SK-N-SH treated with all-trans-retinoic acid at 6 μM for 48 hours (cell line): ENCODE data around the gene TMEM164.

Source experiments
- ARNTL ChIP-seq: fragments of 450-650 bp; formaldehyde crosslinking; IDR thresholded peaks from 2 replicates; pipeline ENCODE4 v1.5.0; 2020; ENCODE audit warnings: low read depth, mild to moderate bottlenecking, moderate library complexity, borderline replicate concordance
- BACH2 ChIP-seq: fragments of 250-450 bp; sonication (Bioruptor Pico); IDR thresholded peaks from 2 replicates; pipeline ENCODE4 v1.9.0; 2021; ENCODE audit warnings: mild to moderate bottlenecking, borderline replicate concordance
- CSDC2 ChIP-seq: fragments of 250-450 bp; sonication (Bioruptor Pico); IDR thresholded peaks from 2 replicates; pipeline ENCODE4 v1.5.0; 2020; ENCODE audit warnings: mild to moderate bottlenecking, moderate library complexity
- PPARA ChIP-seq: fragments of 250-450 bp; sonication (Bioruptor Pico); IDR thresholded peaks from 2 replicates; pipeline ENCODE4 v1.5.0; 2020; ENCODE audit warnings: mild to moderate bottlenecking, borderline replicate concordance
- TOX ChIP-seq: fragments of 250-450 bp; sonication (Bioruptor Pico); IDR thresholded peaks from 2 replicates; pipeline ENCODE4 v1.8.0; 2021; ENCODE audit warnings: mild to moderate bottlenecking, moderate library complexity, borderline replicate concordance
- ZFP30 ChIP-seq: fragments of 450-650 bp; formaldehyde crosslinking; IDR thresholded peaks from 2 replicates; pipeline ENCODE4 v1.5.0; 2022; ENCODE audit warnings: mild to moderate bottlenecking, moderate library complexity
- ZNF70 ChIP-seq: fragments of 450-650 bp; formaldehyde crosslinking; IDR thresholded peaks from 2 replicates; pipeline ENCODE4 v1.5.0; 2020; ENCODE audit warnings: mild to moderate bottlenecking, moderate library complexity
- TF ChIP-seq, protein P1 (sequence below): fragments of 250-450 bp; sonication (Bioruptor Pico); IDR thresholded peaks from 2 replicates; pipeline ENCODE4 v1.5.1; 2021; ENCODE audit warnings: mild to moderate bottlenecking, moderate library complexity

DNA sequence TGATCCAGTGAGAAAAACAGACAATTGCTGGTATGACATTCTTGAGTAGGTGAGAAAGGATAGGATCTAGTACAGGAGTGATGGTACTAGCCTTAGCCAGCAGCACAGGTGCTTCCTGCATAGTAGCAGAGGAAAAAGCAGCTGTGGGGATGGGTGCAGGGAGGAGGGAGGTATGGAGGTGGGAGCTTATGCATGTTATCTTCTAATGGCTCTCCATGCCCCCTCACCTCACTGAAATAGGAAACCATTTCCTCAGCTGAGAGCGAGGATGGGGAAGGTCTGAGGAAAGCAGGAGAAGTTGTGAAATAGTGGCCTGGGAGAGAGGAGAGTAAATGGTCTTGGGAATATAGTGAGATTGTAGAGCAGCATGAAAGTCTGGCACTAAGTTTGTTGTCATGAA is 136.3 kb downstream of the TMEM164 start:
- TF ChIP-seq ZFP30 (no peak), ZNF70 (CRISPR knock-in tag) (no peak), PPARA (CRISPR knock-in tag) (no peak), TOX (CRISPR knock-in tag) (no peak), BACH2 (no peak), CSDC2 (CRISPR knock-in tag) (no peak), ARNTL (CRISPR knock-in tag) (no peak)
- TF ChIP-seq, protein P1, sequence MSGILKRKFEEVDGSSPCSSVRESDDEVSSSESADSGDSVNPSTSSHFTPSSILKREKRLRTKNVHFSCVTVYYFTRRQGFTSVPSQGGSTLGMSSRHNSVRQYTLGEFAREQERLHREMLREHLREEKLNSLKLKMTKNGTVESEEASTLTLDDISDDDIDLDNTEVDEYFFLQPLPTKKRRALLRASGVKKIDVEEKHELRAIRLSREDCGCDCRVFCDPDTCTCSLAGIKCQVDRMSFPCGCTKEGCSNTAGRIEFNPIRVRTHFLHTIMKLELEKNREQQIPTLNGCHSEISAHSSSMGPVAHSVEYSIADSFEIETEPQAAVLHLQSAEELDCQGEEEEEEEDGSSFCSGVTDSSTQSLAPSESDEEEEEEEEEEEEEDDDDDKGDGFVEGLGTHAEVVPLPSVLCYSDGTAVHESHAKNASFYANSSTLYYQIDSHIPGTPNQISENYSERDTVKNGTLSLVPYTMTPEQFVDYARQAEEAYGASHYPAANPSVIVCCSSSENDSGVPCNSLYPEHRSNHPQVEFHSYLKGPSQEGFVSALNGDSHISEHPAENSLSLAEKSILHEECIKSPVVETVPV (CRISPR knock-in tag), result no peak
